ENCODE measurements around the gene TBC1D16. TPM values are rescaled to one million over a fixed set of nuclear protein-coding genes. Genes with fewer than 3 reads are reported as not detected.

The TBC1D16 gene
- total RNA-seq, 1 donor from 2014 or later, result 23.7 TPM

- H3K36me3 ChIP-seq (ENCODE audit: control insufficient read depth, insufficient read depth, low read length), result peaks cover 9% of the 10 kb centered on the region
- TF ChIP-seq CTCF (IDR thresholded peaks at IDR 0.05; ENCODE audit: insufficient read depth, low read length, severe bottlenecking), result no peak
- H3K4me3 ChIP-seq (ENCODE audit: low read depth, low read length), result no peak overlapping the region
- FAIRE-seq, result no peak
- H3K27me3 ChIP-seq (ENCODE audit: control insufficient read depth, insufficient read depth, low read length), result no peaks in the 10 kb centered on the region
- no peak for DNase-seq (ENCODE audit: low read depth)
These were observed 26.0 kb downstream of the TBC1D16 start for GRCh38 chr17:80009391-80010282.

- FAIRE-seq (no peak), DNase-seq (ENCODE audit: low read depth) (no peak)
- no peak overlapping the region for H3K4me3 ChIP-seq (ENCODE audit: low read depth, low read length)
- H3K36me3 ChIP-seq (ENCODE audit: control insufficient read depth, insufficient read depth, low read length), result peaks cover 9% of the 10 kb centered on the region
- no peaks in the 10 kb centered on the region for H3K27me3 ChIP-seq (ENCODE audit: control insufficient read depth, insufficient read depth, low read length)
- no peak for TF ChIP-seq CTCF (IDR thresholded peaks at IDR 0.05; ENCODE audit: insufficient read depth, low read length, severe bottlenecking)
These were observed 26.8 kb downstream of the TBC1D16 start for GRCh38 chr17:80008848-80009247.

- DNase-seq (ENCODE audit: low read depth) (peak; percentile 52), FAIRE-seq (peak; percentile 92)
- Histone ChIP-seq H3K4me3 (ENCODE audit: low read depth, low read length) (no peak overlapping the region), H3K36me3 (ENCODE audit: control insufficient read depth, insufficient read depth, low read length) (peaks cover 7% of the 10 kb centered on the region), H3K27me3 (ENCODE audit: control insufficient read depth, insufficient read depth, low read length) (no peaks in the 10 kb centered on the region)
- peak; percentile 99 for TF ChIP-seq CTCF (IDR thresholded peaks at IDR 0.05; ENCODE audit: insufficient read depth, low read length, severe bottlenecking)
These were observed 27.3 kb downstream of the TBC1D16 start for GRCh38 chr17:80008383-80008840.

GRCh38 chr17:80007939-80008338, 27.7 kb downstream of the TBC1D16 start:
- no peak for DNase-seq (ENCODE audit: low read depth)
- H3K27me3 ChIP-seq (ENCODE audit: control insufficient read depth, insufficient read depth, low read length), result no peaks in the 10 kb centered on the region
- peaks cover 5% of the 10 kb centered on the region for H3K36me3 ChIP-seq (ENCODE audit: control insufficient read depth, insufficient read depth, low read length)
- H3K4me3 ChIP-seq (ENCODE audit: low read depth, low read length), result no peak overlapping the region
- no peak for TF ChIP-seq CTCF (IDR thresholded peaks at IDR 0.05; ENCODE audit: insufficient read depth, low read length, severe bottlenecking)
- FAIRE-seq, result no peak

- H3K4me3 ChIP-seq (ENCODE audit: low read depth, low read length), result no peak overlapping the region
- FAIRE-seq, result no peak
- DNase-seq (ENCODE audit: low read depth), result no peak
- no peaks in the 10 kb centered on the region for H3K27me3 ChIP-seq (ENCODE audit: control insufficient read depth, insufficient read depth, low read length)
- peaks cover 6% of the 10 kb centered on the region for H3K36me3 ChIP-seq (ENCODE audit: control insufficient read depth, insufficient read depth, low read length)
- no peak for TF ChIP-seq CTCF (IDR thresholded peaks at IDR 0.05; ENCODE audit: insufficient read depth, low read length, severe bottlenecking)
These were observed 28.6 kb downstream of the TBC1D16 start for GRCh38 chr17:80006811-80007752.

Measured in bronchial epithelial cell (primary cell).